ENCODE data around the gene CARD11.

Gene CARD11

GRCh38 chr7:2980401-2981102 lies 63.1 kb downstream of the CARD11 start:
- DNase-seq, result peak; percentile 17

DNA sequence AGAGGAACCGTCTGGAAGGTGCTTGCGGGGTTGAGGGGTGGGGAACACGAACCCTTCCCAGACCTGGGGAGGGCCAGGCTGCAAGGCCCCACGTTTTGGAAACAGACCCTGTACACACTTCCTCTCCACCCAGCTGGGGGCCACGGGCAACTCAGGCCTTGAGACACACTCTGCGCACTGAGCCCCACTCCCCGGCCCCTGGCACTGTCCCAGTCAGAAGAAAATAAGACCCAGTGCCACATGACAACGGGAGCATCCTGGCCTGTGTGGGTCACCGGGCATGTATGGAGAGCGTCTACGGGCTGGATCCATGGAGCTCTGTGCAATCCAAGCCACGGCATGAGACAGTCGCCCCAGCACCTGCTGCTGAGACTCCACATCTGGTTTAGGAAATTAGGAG lies 63.7 kb downstream of the CARD11 start:
- no peak for DNase-seq

GRCh38 chr7:2979201-2979631 lies 64.5 kb downstream of the CARD11 start:
- DNase-seq, result no peak

- DNase-seq, result no peak
Measured at GRCh38 chr7:2978408-2978807, 65.3 kb downstream of the CARD11 start.

DNA sequence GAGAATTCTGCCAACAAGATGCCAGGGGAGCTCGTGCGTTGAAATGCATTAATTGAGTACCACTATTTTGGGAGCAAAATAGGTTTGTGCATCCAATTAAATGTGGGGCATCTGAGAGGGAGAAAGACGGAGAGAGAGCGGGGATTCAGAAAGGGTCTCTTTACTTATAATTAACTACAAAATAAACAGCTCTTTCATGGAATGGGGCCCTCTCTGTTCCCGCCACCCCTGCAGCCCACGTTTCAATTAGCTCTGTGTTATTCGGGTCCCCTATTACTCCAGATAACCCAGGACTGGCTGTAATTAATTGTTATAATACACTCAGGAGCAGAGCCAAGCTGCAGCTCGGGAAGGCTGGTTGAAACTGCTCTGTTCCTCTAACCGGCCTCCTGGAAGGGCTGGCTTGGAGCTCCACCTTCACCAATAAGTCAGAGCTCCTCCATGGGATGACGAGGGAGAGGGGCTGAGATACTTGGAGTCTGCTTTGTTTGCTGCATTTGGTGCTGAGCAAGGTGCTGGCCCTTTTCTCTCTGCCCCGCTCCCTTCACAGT lies 67.8 kb downstream of the CARD11 start:
- DNase-seq, result no peak

GRCh38 chr7:2974093-2974819 lies 69.4 kb downstream of the CARD11 start:
- no peak for DNase-seq

GRCh38 chr7:2972835-2973161 lies 70.9 kb downstream of the CARD11 start:
- DNase-seq, result no peak

- DNase-seq, result no peak
Measured at GRCh38 chr7:2971914-2972834, 71.5 kb downstream of the CARD11 start.

GRCh38 chr7:2970861-2971260 lies 72.8 kb downstream of the CARD11 start:
- DNase-seq, result no peak

- no peak for DNase-seq
Measured at GRCh38 chr7:2970307-2970664, 73.4 kb downstream of the CARD11 start.

- no peak for DNase-seq
Measured at GRCh38 chr7:2969398-2970306, 74.0 kb downstream of the CARD11 start.

DNA sequence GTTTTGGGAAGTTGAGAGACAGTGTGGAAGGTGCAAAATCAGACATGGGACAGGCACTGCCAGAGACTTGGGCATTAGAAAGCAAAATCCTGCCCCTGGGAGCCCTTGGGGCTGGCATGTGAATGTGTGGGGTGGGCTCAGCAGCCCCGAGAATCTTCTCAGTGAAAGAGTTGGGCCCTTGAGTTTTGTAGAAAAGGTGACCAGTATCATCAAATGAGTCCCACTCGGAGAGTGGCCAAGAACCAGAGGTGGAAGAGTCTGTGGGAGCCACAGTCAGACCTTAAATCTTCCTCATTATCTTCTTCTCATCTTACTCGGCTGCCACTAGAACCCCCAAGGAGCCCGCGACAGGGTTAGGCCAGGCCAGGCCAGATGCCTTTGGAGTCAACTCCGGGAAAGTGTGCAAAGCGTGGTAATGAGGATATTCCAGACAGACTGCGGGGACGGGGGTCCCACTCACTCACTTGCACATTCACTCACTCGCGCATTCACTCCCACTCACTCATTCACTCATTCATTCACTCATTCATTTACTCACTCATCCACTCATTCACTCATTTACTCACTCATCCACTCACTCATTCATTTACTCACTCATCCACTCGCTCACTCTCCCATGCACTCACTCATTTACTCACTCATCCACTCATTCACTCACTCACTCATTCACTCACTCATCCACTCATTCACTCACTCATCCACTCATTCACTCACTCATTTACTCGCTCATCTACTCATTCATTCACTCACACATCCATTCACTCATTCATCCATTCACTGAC lies 74.9 kb downstream of the CARD11 start:
- DNase-seq, result no peak

DNA sequence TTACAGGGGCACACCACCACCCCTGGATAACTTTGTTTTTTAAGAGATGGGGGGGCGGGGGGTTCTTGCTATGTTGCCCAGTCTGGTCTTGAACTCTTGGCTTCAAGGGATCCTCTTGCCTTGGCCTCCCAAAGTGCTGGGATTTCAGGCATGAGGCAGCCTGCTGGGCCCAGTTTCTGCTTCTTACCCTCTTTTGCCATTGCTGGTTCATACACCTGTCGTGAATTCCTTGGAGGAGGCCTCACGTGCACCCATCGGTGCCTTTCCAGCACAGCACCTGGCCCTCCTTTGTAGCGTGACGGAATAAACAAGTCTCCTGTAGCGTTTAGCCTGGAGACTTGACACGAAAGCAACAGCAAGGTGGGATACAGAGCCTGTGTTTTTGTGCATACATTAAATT lies 75.5 kb downstream of the CARD11 start:
- DNase-seq, result no peak

DNA sequence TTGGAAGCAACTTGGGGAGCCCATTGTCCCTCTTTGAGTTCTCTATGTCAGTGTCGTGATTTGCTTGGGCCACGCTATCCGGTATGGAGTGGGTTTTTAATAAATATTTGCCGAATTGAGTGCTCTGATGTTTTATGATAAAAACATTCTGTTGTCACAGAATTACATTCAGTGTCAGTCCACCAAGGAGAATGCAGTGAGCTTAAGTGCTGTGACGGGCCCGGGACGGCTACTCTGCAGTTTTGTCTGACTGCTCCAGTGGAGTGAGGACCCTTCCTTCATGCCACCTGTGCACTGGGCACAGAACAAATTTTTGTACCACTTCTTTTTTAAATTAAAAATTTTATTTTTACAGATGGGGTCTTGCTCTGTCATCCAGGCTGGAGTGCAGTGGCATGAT lies 76.0 kb downstream of the CARD11 start:
- no peak for DNase-seq

- no peak for DNase-seq
Measured at GRCh38 chr7:2967253-2967652, 76.4 kb downstream of the CARD11 start.

- no peak for DNase-seq
Measured at GRCh38 chr7:2966466-2967078, 77.1 kb downstream of the CARD11 start.

DNA sequence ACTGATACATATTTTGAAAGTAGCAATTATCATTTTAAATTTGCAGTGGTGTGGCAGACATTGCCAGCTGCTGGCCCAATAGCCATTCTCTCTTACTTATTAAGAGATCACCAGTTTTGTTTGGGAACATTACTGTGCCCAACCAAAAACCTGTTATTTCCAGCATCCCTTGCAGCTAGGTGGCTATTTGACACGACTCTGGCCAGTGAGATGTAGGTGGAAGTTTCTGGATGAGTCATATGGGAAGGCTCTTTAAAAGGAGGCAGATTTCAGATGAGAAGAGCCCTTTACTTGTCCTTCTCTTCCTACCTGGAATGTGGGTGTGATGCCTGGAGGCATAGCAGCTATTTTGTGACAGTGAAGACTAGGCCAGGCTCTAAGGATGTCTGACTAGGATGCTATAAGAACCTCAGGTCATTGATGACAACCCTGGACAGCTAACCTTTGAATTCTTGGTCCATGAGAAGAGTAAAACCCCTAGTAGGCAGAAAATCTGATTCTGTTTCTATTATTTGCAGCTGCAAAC lies 77.9 kb downstream of the CARD11 start:
- DNase-seq, result no peak

- no peak for DNase-seq
Measured at GRCh38 chr7:2965301-2965700, 78.4 kb downstream of the CARD11 start.

DNA sequence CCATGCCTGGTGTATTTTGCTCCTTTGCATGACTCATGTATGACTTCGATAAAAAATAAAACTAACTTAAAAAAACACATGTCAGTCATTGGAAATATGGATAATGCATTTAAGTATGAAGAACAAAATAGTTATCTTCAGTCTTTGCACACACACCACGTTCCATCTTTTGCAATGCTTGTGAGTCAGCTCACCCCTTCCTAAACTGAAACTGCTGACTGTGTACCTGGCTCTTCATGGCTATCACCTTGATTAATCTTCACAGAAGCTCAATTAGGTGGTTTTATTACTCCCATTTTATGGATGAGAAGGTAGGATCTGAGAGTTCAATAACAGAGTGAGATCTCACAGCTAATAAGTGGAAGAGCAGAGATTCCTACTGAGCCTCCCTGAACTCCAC lies 79.5 kb downstream of the CARD11 start:
- DNase-seq, result no peak

- no peak for DNase-seq
Measured at GRCh38 chr7:2962865-2963264, 80.8 kb downstream of the CARD11 start.
